GM10266 (cell line): ENCODE measurements around the gene CDK14.

Experiments
- DNase-seq: peaks from one replicate; pipeline ENCODE4 v3.0.0; 2012; ENCODE audit errors: extremely low spot score
- TF ChIP-seq, protein P1 (sequence below): IDR thresholded peaks from 2 replicates; pipeline ENCODE4 v1.5.1; 2012; ENCODE audit warnings: mild to moderate bottlenecking, low read depth; ENCODE audit not compliant: control insufficient read depth, insufficient read depth; ENCODE audit errors: missing control alignments

Gene CDK14

GRCh38 chr7:91140982-91141381, 544.9 kb downstream of the CDK14 start:
- DNase-seq: no peak
- TF ChIP-seq, protein P1, sequence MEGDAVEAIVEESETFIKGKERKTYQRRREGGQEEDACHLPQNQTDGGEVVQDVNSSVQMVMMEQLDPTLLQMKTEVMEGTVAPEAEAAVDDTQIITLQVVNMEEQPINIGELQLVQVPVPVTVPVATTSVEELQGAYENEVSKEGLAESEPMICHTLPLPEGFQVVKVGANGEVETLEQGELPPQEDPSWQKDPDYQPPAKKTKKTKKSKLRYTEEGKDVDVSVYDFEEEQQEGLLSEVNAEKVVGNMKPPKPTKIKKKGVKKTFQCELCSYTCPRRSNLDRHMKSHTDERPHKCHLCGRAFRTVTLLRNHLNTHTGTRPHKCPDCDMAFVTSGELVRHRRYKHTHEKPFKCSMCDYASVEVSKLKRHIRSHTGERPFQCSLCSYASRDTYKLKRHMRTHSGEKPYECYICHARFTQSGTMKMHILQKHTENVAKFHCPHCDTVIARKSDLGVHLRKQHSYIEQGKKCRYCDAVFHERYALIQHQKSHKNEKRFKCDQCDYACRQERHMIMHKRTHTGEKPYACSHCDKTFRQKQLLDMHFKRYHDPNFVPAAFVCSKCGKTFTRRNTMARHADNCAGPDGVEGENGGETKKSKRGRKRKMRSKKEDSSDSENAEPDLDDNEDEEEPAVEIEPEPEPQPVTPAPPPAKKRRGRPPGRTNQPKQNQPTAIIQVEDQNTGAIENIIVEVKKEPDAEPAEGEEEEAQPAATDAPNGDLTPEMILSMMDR: no peak

GRCh38 chr7:91142743-91143142, 546.6 kb downstream of the CDK14 start:
- DNase-seq: no peak
- TF ChIP-seq, protein P1: no peak

DNA sequence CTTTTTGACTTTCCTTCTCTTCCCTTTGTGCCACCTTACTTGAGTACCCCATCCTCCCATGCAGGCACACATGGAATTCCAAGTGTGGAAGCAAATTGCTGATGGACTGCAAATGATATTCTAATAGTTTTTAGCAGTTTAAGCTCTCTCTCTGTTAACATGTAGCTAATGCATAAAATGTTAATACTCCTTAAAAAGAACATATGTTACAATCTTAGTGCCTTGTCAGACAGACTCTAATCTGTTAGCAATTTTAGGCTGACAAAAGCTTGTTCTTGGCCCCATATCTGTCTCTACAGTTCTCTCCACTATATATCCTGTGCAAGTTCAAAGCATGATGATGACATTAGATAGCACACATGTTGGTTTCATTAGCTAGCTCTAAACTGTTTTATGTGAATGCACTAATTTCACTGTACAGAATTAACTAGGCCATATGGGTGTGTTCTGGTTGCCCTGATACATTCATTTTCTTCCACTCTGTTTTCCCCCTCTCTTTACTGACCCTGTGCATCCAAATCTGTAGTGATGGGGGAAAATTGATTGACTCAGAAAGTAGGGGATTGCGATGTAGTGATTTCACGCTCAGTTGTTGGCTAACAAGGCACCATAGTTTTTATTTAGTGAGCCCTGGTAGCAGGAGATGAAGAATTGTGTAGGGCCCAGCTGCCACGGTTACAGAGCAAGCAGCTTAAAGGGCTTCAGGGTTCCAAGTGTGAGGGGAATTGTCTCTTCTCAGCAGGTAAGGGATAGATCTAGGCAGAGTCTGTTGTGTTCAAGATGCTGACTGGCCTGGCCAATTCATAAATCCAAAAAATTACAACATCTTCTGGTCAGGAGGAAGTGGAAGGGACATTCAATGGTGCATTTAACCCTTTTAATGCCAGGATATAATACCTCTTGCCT, 553.5 kb downstream of the CDK14 start:
- TF ChIP-seq, protein P1: no peak
- no peak for DNase-seq

DNA sequence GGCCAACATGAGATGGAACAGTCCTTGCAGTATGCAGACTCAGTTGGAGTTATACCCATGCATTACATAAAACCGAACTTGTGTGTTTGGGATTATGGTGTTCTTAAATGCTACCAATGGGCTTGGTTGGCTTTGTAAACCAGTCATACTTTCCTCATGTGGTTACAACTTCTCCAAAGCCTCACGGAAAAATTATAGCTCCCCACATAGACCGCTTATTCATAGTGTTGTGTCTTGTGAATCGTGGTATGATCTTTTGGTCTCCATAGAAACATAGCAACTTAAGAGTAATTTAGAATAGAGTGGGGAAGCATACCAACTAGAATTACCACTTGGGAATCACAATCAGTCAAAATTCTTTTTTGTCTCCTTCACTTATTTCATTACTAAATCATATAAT, 555.8 kb downstream of the CDK14 start:
- TF ChIP-seq, protein P1: no peak
- no peak for DNase-seq

DNA sequence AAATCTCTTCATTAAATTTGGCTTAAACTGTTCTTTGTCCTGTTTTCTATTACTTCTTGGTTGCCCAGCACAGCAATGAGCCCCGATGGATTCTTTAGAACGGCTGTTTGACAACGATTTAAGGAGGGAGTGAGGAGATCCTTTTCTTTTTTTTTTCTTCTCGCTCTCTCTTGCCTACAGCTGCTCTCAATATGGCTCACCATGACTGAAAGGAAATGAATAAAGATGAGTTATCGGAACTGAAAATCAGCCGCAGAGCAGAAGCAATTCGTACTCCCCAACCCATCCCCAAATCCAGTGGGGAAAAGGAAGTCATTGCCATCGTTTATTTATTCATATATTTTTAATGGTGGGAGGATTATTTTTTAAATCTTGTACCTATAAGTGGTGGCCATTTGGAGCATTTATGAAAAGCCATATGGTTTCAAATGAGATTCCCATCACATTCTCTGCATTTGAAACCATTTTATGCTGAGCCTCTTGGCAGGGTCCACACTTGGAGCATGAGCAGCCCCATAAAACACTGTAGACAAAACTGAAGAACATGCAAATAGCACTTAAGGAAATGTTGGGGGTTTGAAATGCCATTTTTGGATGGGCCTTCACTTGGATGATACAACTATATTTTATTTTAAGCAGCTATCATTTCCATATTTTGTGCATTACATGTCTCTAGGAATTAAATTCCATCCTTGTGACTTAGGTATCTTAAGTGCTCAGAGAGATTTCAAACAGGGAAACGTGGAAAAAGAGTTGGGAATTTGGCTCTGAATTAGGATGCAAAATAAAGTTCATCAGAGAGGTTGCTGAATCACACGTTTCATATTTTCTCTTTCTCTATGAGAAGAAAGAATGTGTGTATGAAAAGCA, 560.4 kb downstream of the CDK14 start:
- DNase-seq: no peak
- TF ChIP-seq, protein P1: no peak

DNA sequence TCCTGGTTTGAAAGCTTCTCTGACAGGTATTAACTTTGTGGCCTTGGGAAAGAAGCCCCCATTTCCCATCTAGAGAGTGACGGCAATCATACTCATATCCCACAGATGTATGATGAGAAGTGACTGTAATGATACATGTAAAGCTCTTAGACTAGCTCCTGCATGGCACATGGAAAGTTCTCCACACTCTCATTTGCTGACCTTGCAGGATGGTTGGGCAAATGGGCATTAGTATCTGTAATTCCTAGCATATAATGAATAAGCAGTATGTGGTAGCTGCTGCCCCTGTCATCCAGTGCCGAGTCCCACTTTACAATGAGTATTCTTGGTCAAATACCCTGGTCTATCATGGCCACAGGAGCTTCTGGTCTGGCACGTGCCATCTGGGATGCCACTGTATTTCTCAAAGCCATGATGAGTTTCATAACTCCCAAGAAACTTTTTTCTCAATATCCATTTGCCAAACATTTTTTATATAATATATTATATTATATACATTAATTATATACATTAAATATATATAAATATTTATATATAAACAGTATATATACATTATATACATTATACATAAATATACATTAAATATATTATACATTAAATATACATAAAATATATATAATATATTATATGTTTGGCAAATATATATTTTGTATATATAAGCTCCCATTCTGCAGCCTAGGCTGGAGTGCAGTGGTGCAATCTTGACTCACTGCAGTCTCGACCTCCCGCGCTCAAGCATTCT, 561.6 kb downstream of the CDK14 start:
- TF ChIP-seq, protein P1: no peak
- no peak for DNase-seq
